ELR (cell line): ENCODE data around the gene ZNF383.
"Not testable (repeated sequence)": the region's sequence is repeated elsewhere in the genome, so short reads cannot be mapped to it uniquely, and the experiment has no call there.

Experiments
- DNase-seq: peaks from one replicate; pipeline ENCODE4 v3.0.0-alpha.2; 2015; ENCODE audit warnings: low read depth

ZNF383 gene

GRCh38 chr19:37292998-37293939, 75.3 kb downstream of the ZNF383 start:
- not testable (repeated sequence) for DNase-seq

GRCh38 chr19:37294246-37294645, 76.2 kb downstream of the ZNF383 start:
- DNase-seq, result not testable (repeated sequence)
